AG04450 (cell line): Measurements from ENCODE around the gene TIMM13. TPM values are rescaled to one million over a fixed set of nuclear protein-coding genes. Genes with fewer than 3 reads are reported as not detected.
"Not testable (repeated sequence)": the region's sequence is repeated elsewhere in the genome, so short reads cannot be mapped to it uniquely, and the experiment has no call there.

ENCODE experiments used
- CTCF ChIA-PET: fragments of 300-600, 350-600 bp; formaldehyde crosslinking; extraction: SDS; loops from one replicate; lab custom pipeline; 2022; ENCODE audit warnings: antibody characterized with exemption, inconsistent platforms; lab: Charles Lee
- POLR2A ChIA-PET: fragments of 350-600 bp; formaldehyde crosslinking; extraction: SDS; loops from one replicate; lab custom pipeline; 2021; ENCODE audit warnings: antibody characterized with exemption, inconsistent platforms; lab: Yijun Ruan, JAX
- DNase-seq: peaks from one replicate; pipeline ENCODE4 v3.0.0-alpha.2; 2011; ENCODE audit warnings: low read depth, low spot score
- H3K27ac ChIP-seq: one replicate; pipeline ENCODE4 v1.5.1; 2012; ENCODE audit warnings: low read depth, low read length, control low read depth
- H3K27me3 ChIP-seq: one replicate; pipeline ENCODE4 v1.6.0; 2012; ENCODE audit warnings: low read length; ENCODE audit not compliant: control insufficient read depth, insufficient read depth
- H3K4me3 ChIP-seq: 2 replicates; pipeline ENCODE4 v1.5.1; 2011; ENCODE audit warnings: mild to moderate bottlenecking, low read depth, low read length, control low read depth
- H3K9me3 ChIP-seq: 2 replicates; pipeline ENCODE4 v1.5.1; 2012; ENCODE audit warnings: low read length; ENCODE audit not compliant: control insufficient read depth, insufficient read depth
- polyA plus RNA-seq: library from polyadenylated mRNA; depleted of rRNA; stranded (reverse); fragments of >200 nt; gene quantifications from 2 replicates; pipeline ENCODE4 v1.2.3, GENCODE V29; 2011
- TF ChIP-seq, protein P1 (sequence below): IDR thresholded peaks from 2 replicates; pipeline ENCODE4 v1.5.1; 2011; ENCODE audit warnings: low read depth, low read length, control low read depth, inconsistent platforms

The TIMM13 gene
- polyA plus RNA-seq, 1 experiment: 21.6 TPM

DNA sequence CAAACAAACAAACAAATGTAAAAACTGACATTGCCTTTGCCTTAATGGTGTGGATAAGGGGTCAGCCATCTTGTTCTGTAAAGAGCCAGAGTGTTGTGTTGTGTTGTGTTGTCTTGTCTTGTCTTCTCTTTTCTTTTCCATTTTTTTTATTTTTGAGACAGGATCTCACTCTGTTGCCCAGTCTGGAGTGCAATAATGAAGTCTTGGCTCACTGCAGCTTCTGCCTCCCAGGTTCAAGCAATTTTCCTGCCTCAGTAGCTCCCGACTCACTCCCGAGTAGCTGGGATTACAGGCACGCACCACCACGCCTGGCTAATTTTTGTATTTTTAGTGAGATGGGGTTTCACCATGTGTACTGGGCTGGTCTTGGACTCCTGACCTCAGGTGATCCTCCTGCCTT, 27.8 kb downstream of the TIMM13 start:
- no peak overlapping the region for H3K27ac ChIP-seq
- H3K27me3 ChIP-seq: no peaks in the 10 kb centered on the region
- DNase-seq: no peak
- no peak overlapping the region for H3K4me3 ChIP-seq
- CTCF ChIA-PET: interaction anchor here (0.6 kb wide), 1 partner anchor 215 kb away, joined by 3 read pairs; no protein-coding TSS in a partner anchor
- H3K9me3 ChIP-seq: peaks cover 4% of the 10 kb centered on the region; the same call in 1 of the 2 replicates
- TF ChIP-seq, protein P1, sequence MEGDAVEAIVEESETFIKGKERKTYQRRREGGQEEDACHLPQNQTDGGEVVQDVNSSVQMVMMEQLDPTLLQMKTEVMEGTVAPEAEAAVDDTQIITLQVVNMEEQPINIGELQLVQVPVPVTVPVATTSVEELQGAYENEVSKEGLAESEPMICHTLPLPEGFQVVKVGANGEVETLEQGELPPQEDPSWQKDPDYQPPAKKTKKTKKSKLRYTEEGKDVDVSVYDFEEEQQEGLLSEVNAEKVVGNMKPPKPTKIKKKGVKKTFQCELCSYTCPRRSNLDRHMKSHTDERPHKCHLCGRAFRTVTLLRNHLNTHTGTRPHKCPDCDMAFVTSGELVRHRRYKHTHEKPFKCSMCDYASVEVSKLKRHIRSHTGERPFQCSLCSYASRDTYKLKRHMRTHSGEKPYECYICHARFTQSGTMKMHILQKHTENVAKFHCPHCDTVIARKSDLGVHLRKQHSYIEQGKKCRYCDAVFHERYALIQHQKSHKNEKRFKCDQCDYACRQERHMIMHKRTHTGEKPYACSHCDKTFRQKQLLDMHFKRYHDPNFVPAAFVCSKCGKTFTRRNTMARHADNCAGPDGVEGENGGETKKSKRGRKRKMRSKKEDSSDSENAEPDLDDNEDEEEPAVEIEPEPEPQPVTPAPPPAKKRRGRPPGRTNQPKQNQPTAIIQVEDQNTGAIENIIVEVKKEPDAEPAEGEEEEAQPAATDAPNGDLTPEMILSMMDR: no peak
- POLR2A ChIA-PET: no interaction called here

DNA sequence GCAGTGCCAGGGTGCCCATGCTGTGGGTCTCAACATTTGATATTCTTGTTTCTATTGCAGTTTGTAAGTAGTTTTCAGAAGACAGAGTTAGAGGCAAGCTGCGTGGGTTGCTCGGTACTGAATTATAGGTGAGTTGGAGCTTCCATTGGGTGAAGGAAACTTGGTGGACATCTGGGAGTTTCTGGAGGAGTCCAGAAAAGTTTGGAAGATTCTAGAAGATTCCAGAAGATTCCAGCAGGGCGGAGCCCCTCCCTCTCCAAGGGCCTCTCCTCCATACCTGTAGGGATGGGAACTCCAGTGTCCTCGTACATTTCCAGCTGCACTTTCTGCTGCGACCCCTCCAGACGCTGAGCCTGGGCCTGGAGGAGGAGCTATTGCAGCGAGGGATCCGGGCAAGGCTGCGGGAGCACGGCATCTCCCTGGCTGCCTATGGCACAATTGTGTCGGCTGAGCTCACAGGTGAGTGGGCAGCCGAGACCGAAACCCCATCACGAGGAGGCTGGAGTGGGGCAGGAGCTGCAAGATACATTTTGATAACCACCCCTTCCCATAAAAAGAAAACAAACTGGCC, 28.6 kb downstream of the TIMM13 start:
- POLR2A ChIA-PET: no interaction called here

DNA sequence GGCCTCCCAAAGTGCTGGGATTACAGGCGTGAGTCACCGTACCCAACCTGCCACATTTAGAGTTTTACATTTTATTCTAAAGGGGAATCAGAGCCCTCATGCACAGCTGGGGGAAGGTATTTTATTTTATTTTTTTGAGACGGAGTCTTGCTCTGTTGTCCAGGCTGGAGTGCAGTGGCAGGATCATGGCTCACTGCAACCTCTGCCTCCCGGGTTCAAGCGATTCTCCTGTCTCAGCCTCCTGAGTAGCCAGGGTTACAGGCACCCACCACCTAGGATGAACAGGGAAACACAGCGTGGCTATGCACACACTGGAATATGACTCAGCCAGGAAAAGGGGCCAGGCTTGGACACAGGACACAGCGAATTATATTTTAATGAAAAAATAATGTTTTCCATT, 30.2 kb downstream of the TIMM13 start:
- H3K27me3 ChIP-seq, DNase-seq, H3K4me3 ChIP-seq, POLR2A ChIA-PET, H3K27ac ChIP-seq, CTCF ChIA-PET, H3K9me3 ChIP-seq: not testable (repeated sequence)

More for the DNA sequence above, 28.6 kb downstream of the TIMM13 start:
- Histone ChIP-seq H3K27me3 (no peaks in the 10 kb centered on the region), H3K4me3 (no peak overlapping the region), H3K27ac (no peak overlapping the region), H3K9me3 (no peaks in the 10 kb centered on the region; the same call in 1 of the 2 replicates)
- CTCF ChIA-PET: interaction anchor here (0.6 kb wide), 1 partner anchor 216 kb away, joined by 3 read pairs; no protein-coding TSS in a partner anchor
- no peak for DNase-seq
- TF ChIP-seq, protein P1: no peak

DNA sequence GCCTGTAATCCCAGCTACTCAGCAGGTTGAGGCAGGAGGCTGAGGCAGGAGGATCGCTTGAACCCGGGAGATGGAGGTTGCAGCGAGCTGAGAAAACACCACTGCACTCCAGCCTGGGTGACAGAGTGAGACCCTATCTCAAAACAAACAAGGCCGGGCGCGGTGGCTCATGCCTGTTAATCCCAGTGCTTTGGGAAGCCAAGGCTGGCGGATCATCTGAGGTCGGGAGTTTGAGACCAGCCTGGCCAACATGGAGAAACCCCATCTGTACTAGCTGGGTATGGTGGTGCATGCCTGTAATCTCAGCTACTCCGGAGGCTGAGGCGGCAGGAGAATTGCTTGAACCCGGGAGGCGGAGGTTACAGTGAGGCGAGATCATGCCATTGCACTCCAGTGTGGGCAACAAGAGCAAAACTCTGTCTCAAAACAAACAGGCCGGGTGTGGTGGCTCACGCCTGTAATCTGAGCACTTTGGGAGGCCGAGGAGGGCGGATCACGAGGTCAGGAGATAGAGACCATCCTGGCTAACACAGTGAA, 32.0 kb downstream of the TIMM13 start:
- CTCF ChIA-PET, POLR2A ChIA-PET, H3K27ac ChIP-seq, DNase-seq, H3K27me3 ChIP-seq, H3K9me3 ChIP-seq, H3K4me3 ChIP-seq: not testable (repeated sequence)

DNA sequence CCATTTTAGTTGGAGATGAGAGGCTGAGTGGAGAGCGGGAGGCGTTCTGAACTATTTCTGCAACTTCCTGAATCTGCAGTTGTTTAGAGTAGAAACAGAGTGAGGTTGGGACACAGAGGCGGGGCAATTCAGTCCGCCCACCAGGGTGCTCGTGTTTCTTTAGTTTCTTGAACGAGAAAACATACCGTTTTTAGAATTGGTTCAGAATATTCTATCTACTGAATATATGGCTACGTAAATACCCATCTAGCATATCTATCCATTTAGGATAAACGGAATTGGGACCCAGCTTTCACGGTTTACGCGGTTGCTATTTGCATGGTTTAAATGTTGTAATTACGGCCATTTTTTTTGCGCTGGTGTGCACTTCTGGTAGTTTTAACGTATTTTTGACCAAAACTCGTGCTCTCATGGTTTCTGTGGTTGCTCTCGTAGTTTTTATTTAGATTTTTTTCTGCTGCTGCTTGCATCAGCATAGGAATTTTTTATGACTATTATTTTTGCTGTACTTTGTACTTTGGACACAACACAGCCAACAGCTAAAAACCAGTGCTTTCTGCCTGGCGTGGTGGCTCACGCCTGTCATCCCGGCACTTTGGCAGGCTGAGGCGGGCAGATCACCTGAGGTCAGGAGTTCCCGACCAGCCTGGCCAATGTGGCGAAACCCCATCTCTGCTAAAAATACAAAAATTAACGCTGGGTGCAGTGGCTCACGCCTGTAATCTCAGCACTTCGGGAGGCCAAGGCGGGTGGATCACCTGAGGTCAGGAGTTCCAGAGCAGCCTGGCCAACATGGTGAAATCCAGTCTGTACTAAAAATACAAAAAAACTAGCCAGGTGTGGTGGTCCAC, 32.7 kb downstream of the TIMM13 start:
- Histone ChIP-seq H3K4me3 (no peak overlapping the region), H3K27me3 (peaks cover 3% of the 10 kb centered on the region), H3K9me3 (no peaks in the 10 kb centered on the region; the same call in none of the 2 replicates), H3K27ac (no peak overlapping the region)
- ChIA-PET POLR2A (no interaction called here), CTCF (interaction anchor here (0.7 kb wide), 1 partner anchor 159 kb away, joined by 3 read pairs; the partner anchor contains the start of gene PLEKHJ1)
- TF ChIP-seq, protein P1: no peak
- no peak for DNase-seq
